Vagina (tissue), 2 donors: ENCODE results near the gene PLEKHA6. TPM values are rescaled to one million over a fixed set of nuclear protein-coding genes. Genes with fewer than 3 reads are reported as not detected.
A peak's percentile ranks its signal among the peaks of the same experiment; 100 is the strongest.

Source experiments
- DNase-seq, 2 donors: peaks; one replicate each; pipeline ENCODE4 v3.0.0-alpha.2; 2017; ENCODE audit errors: extremely low spot score in 2 of 2
- H3K27ac ChIP-seq: fragments of 200-600 bp; sonication (generic); one replicate; pipeline ENCODE4 v1.5.1; 2019
- H3K27me3 ChIP-seq: fragments of 200-600 bp; sonication (generic); one replicate; pipeline ENCODE4 v1.5.1; 2019
- H3K36me3 ChIP-seq, 2 donors: fragments of 200-600 bp; sonication (generic); one replicate each; pipeline ENCODE4 v1.5.1; 2017 to 2019
- H3K4me1 ChIP-seq: fragments of 200-600 bp; sonication (generic); one replicate; pipeline ENCODE4 v1.5.1; 2019
- H3K4me3 ChIP-seq, 2 donors: fragments of 200-600 bp; sonication (generic); 1 replicate in 1 of 2; 2 replicates in 1 of 2; pipeline ENCODE4 v1.5.1; 2016 to 2019
- H3K9me3 ChIP-seq: fragments of 200-600 bp; sonication (generic); one replicate; pipeline ENCODE4 v1.5.1; 2019
- CTCF ChIP-seq, 3 experiments: fragments of 450-650 bp in 2 of 3; fragments of 200-600 bp in 1 of 3; sonication (generic) in 1 of 3; IDR thresholded peaks; one replicate each; pipeline ENCODE4 v1.5.1; 2017 to 2019; ENCODE audit warnings: antibody characterized with exemption in 3 of 3, mild to moderate bottlenecking in 2 of 3, moderate library complexity in 2 of 3
- POLR2A ChIP-seq, 2 donors: fragments of 450-650 bp; IDR thresholded peaks; one replicate each; pipeline ENCODE4 v1.6.1; 2017; ENCODE audit warnings: antibody characterized with exemption in 2 of 2, mild to moderate bottlenecking in 2 of 2, moderate library complexity in 2 of 2
- POLR2AphosphoS5 ChIP-seq, 2 donors: sonication (generic); formaldehyde crosslinking; IDR thresholded peaks; one replicate each; pipeline ENCODE4 v1.9.0; 2017; ENCODE audit warnings: antibody characterized with exemption in 2 of 2, mild to moderate bottlenecking in 2 of 2, low read depth in 1 of 2; ENCODE audit not compliant: insufficient read depth in 1 of 2
- intact Hi-C: fragments of 100-400 bp; cut with DNase I; formaldehyde crosslinking; loops from one replicate; pipeline ENCODE4 v1.15.1; 2023
- total RNA-seq: library from RNA; depleted of rRNA; stranded (reverse); fragments of >200 nt; gene quantifications from one replicate; pipeline ENCODE4 v1.2.3, GENCODE V29; 2016

Gene PLEKHA6
- total RNA-seq, 1 donor from 2014 or later = 15.0 TPM

GRCh38 chr1:204363335-204364114, 3.8 kb upstream of the PLEKHA6 start:
- H3K4me3 ChIP-seq = peak overlapping the region; percentile 38 to 49
- intact Hi-C loops = loop anchor here (5.0 kb wide), 3 partner anchors 101 to 201 kb away; no protein-coding TSS in a partner anchor
- H3K36me3 ChIP-seq = no peaks in the 10 kb centered on the region
- H3K4me1 ChIP-seq = peaks cover 22% of the 10 kb centered on the region
- DNase-seq = no peak
- no peaks in the 10 kb centered on the region for H3K27me3 ChIP-seq
- H3K9me3 ChIP-seq = no peaks in the 10 kb centered on the region
- peak overlapping the region; percentile 73 for H3K27ac ChIP-seq
- TF ChIP-seq POLR2AphosphoS5 (IDR thresholded peaks at IDR 0.05; ENCODE audit: insufficient read depth in 1 of 2, low read depth in 1 of 2) (peak; percentile 50 to 62), POLR2A (IDR thresholded peaks at IDR 0.05) (no peak), CTCF (IDR thresholded peaks at IDR 0.05) (peak; percentile 94 to 99 (median 97))

- no peaks in the 10 kb centered on the region for H3K36me3 ChIP-seq
- peak overlapping the region; percentile 38 to 49 for H3K4me3 ChIP-seq
- intact Hi-C loops = loop anchor here (5.0 kb wide), 3 partner anchors 101 to 201 kb away; no protein-coding TSS in a partner anchor
- DNase-seq = no peak
- no peak for TF ChIP-seq CTCF (IDR thresholded peaks at IDR 0.05)
- TF ChIP-seq POLR2A (IDR thresholded peaks at IDR 0.05) = no peak
- H3K27me3 ChIP-seq = no peaks in the 10 kb centered on the region
- no peaks in the 10 kb centered on the region for H3K9me3 ChIP-seq
- peak overlapping the region; percentile 73 for H3K27ac ChIP-seq
- peaks cover 22% of the 10 kb centered on the region for H3K4me1 ChIP-seq
Observed at GRCh38 chr1:204362984-204363334, 3.2 kb upstream of the PLEKHA6 start.

- H3K4me3 ChIP-seq = no peak overlapping the region
- H3K36me3 ChIP-seq = no peaks in the 10 kb centered on the region
- intact Hi-C loops = loop anchor here (5.0 kb wide), 3 partner anchors 99 to 199 kb away; no protein-coding TSS in a partner anchor
- no peaks in the 10 kb centered on the region for H3K9me3 ChIP-seq
- no peak overlapping the region for H3K27ac ChIP-seq
- H3K4me1 ChIP-seq = peaks cover 22% of the 10 kb centered on the region
- no peak for TF ChIP-seq POLR2A (IDR thresholded peaks at IDR 0.05)
- no peak for TF ChIP-seq POLR2AphosphoS5 (IDR thresholded peaks at IDR 0.05; ENCODE audit: insufficient read depth in 1 of 2, low read depth in 1 of 2)
- no peak for TF ChIP-seq CTCF (IDR thresholded peaks at IDR 0.05)
- H3K27me3 ChIP-seq = no peaks in the 10 kb centered on the region
- DNase-seq = no peak
Observed at GRCh38 chr1:204361781-204362180, 2.1 kb upstream of the PLEKHA6 start.

DNA sequence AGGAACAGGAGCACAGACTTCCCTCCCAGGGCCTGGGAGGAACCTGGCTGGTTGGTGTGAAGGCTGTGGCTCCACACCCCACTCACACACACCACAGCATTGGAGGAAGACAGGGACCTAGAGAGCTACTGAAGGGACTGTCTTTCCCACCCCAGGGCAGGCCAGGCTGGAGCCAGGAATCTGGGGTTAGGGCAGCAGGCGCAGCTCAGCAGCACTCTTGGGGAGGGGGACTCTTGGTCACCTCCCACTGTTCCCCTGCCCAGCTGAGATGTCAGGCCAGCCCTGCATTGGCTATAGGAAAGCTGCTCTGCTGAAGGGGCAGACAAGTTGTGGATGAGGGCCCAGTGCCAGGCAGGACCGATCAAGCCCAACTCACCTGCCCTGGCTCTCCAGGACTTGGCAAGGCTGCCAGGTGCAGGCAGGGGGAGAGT, 1.6 kb upstream of the PLEKHA6 start:
- intact Hi-C loops = loop anchor here (5.0 kb wide), 3 partner anchors 99 to 199 kb away; no protein-coding TSS in a partner anchor
- TF ChIP-seq CTCF (IDR thresholded peaks at IDR 0.05) (no peak), POLR2AphosphoS5 (IDR thresholded peaks at IDR 0.05; ENCODE audit: insufficient read depth in 1 of 2, low read depth in 1 of 2) (no peak), POLR2A (IDR thresholded peaks at IDR 0.05) (no peak)
- H3K27ac ChIP-seq = no peak overlapping the region
- H3K4me1 ChIP-seq = peaks cover 22% of the 10 kb centered on the region
- DNase-seq = no peak
- H3K4me3 ChIP-seq = no peak overlapping the region
- H3K36me3 ChIP-seq = no peaks in the 10 kb centered on the region
- no peaks in the 10 kb centered on the region for H3K27me3 ChIP-seq
- no peaks in the 10 kb centered on the region for H3K9me3 ChIP-seq

GRCh38 chr1:204360314-204360713, 585 bp upstream of the PLEKHA6 start:
- H3K4me1 ChIP-seq = peaks cover 22% of the 10 kb centered on the region
- H3K27ac ChIP-seq = peak overlapping the region; percentile 24
- no peaks in the 10 kb centered on the region for H3K9me3 ChIP-seq
- H3K36me3 ChIP-seq = no peaks in the 10 kb centered on the region
- no peak for TF ChIP-seq CTCF (IDR thresholded peaks at IDR 0.05)
- TF ChIP-seq POLR2AphosphoS5 (IDR thresholded peaks at IDR 0.05; ENCODE audit: insufficient read depth in 1 of 2, low read depth in 1 of 2) = no peak
- TF ChIP-seq POLR2A (IDR thresholded peaks at IDR 0.05) = no peak
- intact Hi-C loops = loop anchor here (5.0 kb wide), 3 partner anchors 98 to 198 kb away; no protein-coding TSS in a partner anchor
- H3K27me3 ChIP-seq = no peaks in the 10 kb centered on the region
- H3K4me3 ChIP-seq = peak overlapping the region in 1 of 2 donors; percentile 33
- no peak for DNase-seq
